AG20443 (cell line): Measurements from ENCODE around the gene SLC38A3.

Source experiments
- DNase-seq: peaks from one replicate; pipeline ENCODE4 v3.0.0; 2012; ENCODE audit warnings: low spot score, mixed read lengths

The SLC38A3 gene

DNA sequence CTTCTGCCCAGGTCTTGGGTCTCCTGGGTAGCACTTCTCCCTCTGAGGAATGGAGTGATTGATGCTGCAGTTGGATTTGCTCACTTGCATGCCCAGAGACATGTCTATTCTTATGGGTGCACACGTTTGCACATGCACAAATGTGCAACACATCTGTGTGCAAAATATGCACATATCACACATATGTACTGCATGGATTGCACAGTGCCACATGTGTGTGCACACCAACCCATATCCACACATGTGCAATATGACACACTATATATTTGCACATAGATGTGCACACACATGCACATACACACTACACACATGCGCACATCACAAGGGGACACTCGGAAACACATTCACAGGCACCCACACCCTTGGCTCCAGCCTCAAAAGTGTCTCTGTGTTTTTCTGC lies 63.2 kb downstream of the SLC38A3 start:
- no peak for DNase-seq

DNA sequence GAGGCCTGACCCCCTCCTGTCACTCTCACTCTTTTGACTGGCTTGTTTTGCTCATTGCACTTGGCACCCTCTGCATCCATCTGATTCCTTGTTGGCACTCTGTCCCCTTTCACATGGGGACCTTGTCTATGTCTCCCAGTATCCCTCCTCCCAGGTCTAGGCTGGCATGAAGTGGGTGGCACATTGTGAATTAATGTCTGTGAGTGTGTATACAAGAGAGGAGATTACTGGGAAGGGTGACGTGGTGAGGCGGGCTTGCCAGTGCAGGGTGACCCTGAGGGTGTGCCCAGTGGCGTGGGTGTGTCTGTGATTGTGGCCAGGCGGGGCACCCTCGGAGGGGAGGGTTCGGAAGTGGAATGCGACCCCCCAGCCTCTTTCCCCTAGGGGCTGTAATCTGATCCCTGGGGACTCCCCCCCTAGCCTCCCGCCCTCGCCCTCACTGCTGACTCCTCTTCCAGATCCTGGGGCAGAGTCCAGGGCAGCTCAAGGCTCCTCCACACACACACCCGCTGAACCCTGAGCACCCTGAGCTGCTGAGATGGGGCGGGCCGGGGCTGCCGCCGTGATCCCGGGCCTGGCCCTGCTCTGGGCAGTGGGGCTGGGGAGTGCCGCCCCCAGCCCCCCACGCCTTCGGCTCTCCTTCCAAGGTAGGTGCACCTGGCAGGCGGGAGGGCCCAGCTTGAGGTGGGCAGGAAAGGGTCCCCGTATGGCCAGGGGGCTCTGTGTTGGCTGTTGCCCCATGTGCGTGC lies 63.8 kb downstream of the SLC38A3 start, which contains the start of gene SEMA3B:
Gene SEMA3B (plus strand): TSS at position 445 of the 749 bp plus-strand sequence. CDS start 94 bp downstream, at position 539.
- DNase-seq = peak; percentile 58

DNA sequence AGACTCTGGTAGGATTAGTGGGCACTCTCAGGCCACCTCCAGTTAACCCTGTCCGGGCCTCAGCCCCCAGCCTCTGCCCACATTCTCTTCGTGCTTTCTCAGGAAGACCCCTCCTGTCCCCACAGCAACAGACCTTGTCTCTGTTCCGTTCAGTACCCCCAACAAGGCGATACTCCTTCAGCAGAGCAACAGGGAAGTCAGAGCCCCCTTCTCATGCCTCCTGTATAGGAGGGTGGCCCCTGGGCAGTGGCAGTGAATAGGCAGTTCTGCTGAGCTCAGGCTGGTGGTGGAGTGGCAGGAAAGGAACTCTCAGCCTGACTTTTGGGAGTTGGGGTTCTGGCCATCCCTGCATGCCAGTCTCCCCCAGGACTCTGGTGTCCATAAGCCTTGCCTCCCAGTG lies 64.4 kb downstream of the SLC38A3 start:
- DNase-seq = no peak

DNA sequence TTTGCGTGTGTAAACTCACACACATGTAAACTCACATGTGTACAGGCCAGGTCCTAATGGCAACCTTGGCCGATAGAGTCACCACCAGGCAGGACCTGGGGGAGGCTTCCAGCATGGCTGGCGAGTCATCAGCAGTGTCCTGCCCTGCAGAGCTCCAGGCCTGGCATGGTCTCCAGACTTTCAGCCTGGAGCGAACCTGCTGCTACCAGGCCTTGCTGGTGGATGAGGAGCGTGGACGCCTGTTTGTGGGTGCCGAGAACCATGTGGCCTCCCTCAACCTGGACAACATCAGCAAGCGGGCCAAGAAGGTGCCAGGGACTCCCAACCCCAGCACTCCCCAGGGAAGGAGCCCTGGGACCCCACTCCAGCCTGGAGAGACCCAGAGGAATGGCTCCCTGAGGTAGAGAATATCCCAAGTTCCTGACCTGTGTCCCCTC lies 64.9 kb downstream of the SLC38A3 start:
- peak; percentile 78 for DNase-seq

DNA sequence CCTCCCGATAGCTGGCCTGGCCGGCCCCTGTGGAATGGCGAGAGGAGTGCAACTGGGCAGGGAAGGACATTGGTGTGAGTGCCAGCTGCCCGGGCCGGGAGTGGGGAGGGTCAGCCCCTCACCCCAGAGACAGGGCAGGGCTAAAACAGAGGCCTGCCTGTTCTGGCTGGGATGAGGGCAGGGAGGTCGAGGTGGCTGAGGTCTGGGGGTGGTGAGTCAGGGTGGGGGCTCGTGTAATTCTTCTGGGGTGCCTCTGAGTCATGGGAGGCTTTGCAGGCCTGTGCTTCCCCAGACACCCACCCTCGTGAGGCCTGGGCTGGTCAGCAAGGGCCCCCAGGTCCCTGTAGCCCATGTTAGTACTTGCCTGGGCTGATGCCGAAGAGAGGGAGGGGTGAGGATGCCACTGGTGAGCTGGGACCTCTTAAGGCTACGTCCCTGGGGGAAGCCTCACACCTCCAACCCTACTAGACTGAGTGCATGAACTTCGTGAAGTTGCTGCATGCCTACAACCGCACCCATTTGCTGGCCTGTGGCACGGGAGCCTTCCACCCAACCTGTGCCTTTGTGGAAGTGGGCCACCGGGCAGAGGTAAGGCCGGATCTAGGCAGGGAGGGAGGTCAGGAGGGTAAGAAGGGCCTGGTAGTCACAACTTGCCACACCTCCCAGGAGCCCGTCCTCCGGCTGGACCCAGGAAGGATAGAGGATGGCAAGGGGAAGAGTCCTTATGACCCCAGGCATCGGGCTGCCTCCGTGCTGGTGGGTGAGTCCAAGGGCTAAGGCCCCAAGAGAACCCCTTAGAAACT lies 65.6 kb downstream of the SLC38A3 start:
- DNase-seq = no peak
